ENCODE data around the gene AKT3.

The AKT3 gene

DNA sequence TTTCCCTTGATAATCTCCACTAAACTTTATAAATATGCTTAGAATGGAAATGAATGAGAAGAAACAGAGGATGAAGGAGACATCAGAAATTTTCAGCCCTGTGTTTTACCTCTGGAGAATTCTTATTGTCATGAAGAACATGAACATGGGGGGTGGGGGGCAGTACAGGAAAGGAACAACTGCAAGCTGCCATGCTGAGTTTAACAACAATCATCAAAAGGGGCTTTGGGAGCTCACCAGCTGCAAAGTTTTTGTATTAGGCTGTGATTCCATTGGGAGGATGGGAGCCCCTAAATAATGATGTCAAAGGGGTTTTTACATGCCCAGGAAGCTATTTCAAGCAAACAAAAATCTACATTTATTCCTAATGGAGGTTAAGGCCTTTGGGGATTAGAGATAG is 103.3 kb downstream of the AKT3 start:
- TF ChIP-seq TEAD4 (IDR thresholded peaks at IDR 0.05) (no peak), CEBPB (IDR thresholded peaks at IDR 0.05) (no peak), NFIC (IDR thresholded peaks at IDR 0.05) (no peak), TAF1 (IDR thresholded peaks at IDR 0.05; ENCODE audit: low read depth) (no peak), TCF12 (IDR thresholded peaks at IDR 0.05; ENCODE audit: low read depth) (no peak), USF1 (IDR thresholded peaks at IDR 0.05) (no peak), RAD21 (IDR thresholded peaks at IDR 0.05; ENCODE audit: low read depth) (no peak), EGR1 (IDR thresholded peaks at IDR 0.05) (no peak), CREB1 (IDR thresholded peaks at IDR 0.05; ENCODE audit: low read depth) (no peak), FOXM1 (IDR thresholded peaks at IDR 0.05; ENCODE audit: borderline replicate concordance, low read depth) (no peak), YY1 (IDR thresholded peaks at IDR 0.05; ENCODE audit: low read depth) (no peak)
- TF ChIP-seq, protein P1, sequence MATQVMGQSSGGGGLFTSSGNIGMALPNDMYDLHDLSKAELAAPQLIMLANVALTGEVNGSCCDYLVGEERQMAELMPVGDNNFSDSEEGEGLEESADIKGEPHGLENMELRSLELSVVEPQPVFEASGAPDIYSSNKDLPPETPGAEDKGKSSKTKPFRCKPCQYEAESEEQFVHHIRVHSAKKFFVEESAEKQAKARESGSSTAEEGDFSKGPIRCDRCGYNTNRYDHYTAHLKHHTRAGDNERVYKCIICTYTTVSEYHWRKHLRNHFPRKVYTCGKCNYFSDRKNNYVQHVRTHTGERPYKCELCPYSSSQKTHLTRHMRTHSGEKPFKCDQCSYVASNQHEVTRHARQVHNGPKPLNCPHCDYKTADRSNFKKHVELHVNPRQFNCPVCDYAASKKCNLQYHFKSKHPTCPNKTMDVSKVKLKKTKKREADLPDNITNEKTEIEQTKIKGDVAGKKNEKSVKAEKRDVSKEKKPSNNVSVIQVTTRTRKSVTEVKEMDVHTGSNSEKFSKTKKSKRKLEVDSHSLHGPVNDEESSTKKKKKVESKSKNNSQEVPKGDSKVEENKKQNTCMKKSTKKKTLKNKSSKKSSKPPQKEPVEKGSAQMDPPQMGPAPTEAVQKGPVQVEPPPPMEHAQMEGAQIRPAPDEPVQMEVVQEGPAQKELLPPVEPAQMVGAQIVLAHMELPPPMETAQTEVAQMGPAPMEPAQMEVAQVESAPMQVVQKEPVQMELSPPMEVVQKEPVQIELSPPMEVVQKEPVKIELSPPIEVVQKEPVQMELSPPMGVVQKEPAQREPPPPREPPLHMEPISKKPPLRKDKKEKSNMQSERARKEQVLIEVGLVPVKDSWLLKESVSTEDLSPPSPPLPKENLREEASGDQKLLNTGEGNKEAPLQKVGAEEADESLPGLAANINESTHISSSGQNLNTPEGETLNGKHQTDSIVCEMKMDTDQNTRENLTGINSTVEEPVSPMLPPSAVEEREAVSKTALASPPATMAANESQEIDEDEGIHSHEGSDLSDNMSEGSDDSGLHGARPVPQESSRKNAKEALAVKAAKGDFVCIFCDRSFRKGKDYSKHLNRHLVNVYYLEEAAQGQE (IDR thresholded peaks at IDR 0.05; ENCODE audit: low read depth), result no peak
- TF ChIP-seq, protein P2, sequence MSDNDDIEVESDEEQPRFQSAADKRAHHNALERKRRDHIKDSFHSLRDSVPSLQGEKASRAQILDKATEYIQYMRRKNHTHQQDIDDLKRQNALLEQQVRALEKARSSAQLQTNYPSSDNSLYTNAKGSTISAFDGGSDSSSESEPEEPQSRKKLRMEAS (IDR thresholded peaks at IDR 0.05), result no peak

- TF ChIP-seq, protein P1 (IDR thresholded peaks at IDR 0.05; ENCODE audit: low read depth), result no peak
- TF ChIP-seq CEBPB (IDR thresholded peaks at IDR 0.05) (no peak), YY1 (IDR thresholded peaks at IDR 0.05; ENCODE audit: low read depth) (no peak)
- TF ChIP-seq, protein P2 (IDR thresholded peaks at IDR 0.05), result no peak
Observed at GRCh38 chr1:243745356-243745755, 104.7 kb downstream of the AKT3 start.

DNA sequence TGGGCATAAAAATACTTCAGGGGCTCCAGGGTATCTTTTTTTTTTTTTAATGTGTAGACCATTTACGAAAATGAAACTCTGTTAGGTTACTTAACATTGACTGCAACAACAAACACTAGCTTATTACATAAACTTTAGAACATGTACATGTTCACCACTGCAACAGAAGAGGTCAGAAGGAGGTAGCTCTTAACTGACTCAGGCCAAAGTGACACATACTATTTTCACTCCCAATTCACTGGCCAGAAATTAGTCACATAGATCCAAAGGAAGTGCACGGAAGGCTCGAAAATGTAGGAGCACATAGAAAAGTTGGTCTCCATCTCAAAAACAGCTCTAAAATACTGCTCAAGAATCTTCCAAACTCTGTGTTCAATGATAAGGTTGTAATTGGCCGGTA is 107.2 kb downstream of the AKT3 start:
- TF ChIP-seq YY1 (IDR thresholded peaks at IDR 0.05; ENCODE audit: low read depth) (no peak), NFIC (IDR thresholded peaks at IDR 0.05) (no peak)
- TF ChIP-seq, protein P1 (IDR thresholded peaks at IDR 0.05; ENCODE audit: low read depth), result no peak
- TF ChIP-seq, protein P2 (IDR thresholded peaks at IDR 0.05), result no peak

- TF ChIP-seq EP300 (IDR thresholded peaks at IDR 0.05; ENCODE audit: borderline replicate concordance), result no peak
- TF ChIP-seq TCF12 (IDR thresholded peaks at IDR 0.05; ENCODE audit: low read depth), result no peak
- TF ChIP-seq RAD21 (IDR thresholded peaks at IDR 0.05; ENCODE audit: low read depth), result no peak
- TF ChIP-seq NFIC (IDR thresholded peaks at IDR 0.05), result no peak
- TF ChIP-seq EGR1 (IDR thresholded peaks at IDR 0.05), result no peak
- TF ChIP-seq ZBTB7A (IDR thresholded peaks at IDR 0.05; ENCODE audit: low read depth), result no peak
- TF ChIP-seq CEBPB (IDR thresholded peaks at IDR 0.05), result no peak
- TF ChIP-seq YY1 (IDR thresholded peaks at IDR 0.05; ENCODE audit: low read depth), result no peak
- TF ChIP-seq CREB1 (IDR thresholded peaks at IDR 0.05; ENCODE audit: low read depth), result no peak
- TF ChIP-seq, protein P1 (IDR thresholded peaks at IDR 0.05; ENCODE audit: low read depth), result no peak
Observed at GRCh38 chr1:243740255-243740999, 109.6 kb downstream of the AKT3 start.
